Occipital lobe (tissue), 1 donor: ENCODE results near the gene OR2T4. TPM values are rescaled to one million over a fixed set of nuclear protein-coding genes. Genes with fewer than 3 reads are reported as not detected.

ENCODE experiments used
- total RNA-seq: library from RNA; depleted of rRNA; stranded (reverse); fragments of >200 nt; gene quantifications from one replicate; pipeline ENCODE4 v1.2.3, GENCODE V29; 2014

Gene OR2T4
- total RNA-seq, 1 donor from 2014 or later, result not detected

Other genes starting within 250 kb of the OR2T4 start
- gene OR2M5, start 216.5 kb upstream of the OR2T4 start, total RNA-seq, result not detected
- gene OR2M2, start 186.8 kb upstream of the OR2T4 start, total RNA-seq, result not detected
- 0.16 TPM for gene OR2M3, start 164.4 kb upstream of the OR2T4 start, total RNA-seq
- 0.31 TPM for gene OR2M4, start 130.2 kb upstream of the OR2T4 start, total RNA-seq
- gene OR2T33, start 83.7 kb upstream of the OR2T4 start, total RNA-seq, result not detected
- not detected for gene OR2T12, start 58.2 kb upstream of the OR2T4 start, total RNA-seq
- gene OR2M7, start 37.1 kb upstream of the OR2T4 start, total RNA-seq, result not detected
- not detected for gene OR14C36, start 12.9 kb upstream of the OR2T4 start, total RNA-seq
- 0.31 TPM for gene OR2T6, start 14.1 kb downstream of the OR2T4 start, total RNA-seq
- not detected for gene OR2T1, start 41.4 kb downstream of the OR2T4 start, total RNA-seq
- not detected for gene OR2T2, start 84.0 kb downstream of the OR2T4 start, total RNA-seq
- not detected for gene OR2T3, start 111.7 kb downstream of the OR2T4 start, total RNA-seq
- not detected for gene OR2T5, start 126.9 kb downstream of the OR2T4 start, total RNA-seq
- not detected for gene OR2G6, start 146.4 kb downstream of the OR2T4 start, total RNA-seq
- gene OR2T29, start 201.1 kb downstream of the OR2T4 start, total RNA-seq, result not detected
- not detected for gene OR2T34, start 213.1 kb downstream of the OR2T4 start, total RNA-seq
- not detected for gene OR2T10, start 236.0 kb downstream of the OR2T4 start, total RNA-seq